Right renal pelvis (tissue), 4 donors: Measurements from ENCODE around the gene ASPDH. TPM values are rescaled to one million over a fixed set of nuclear protein-coding genes. Genes with fewer than 3 reads are reported as not detected.
A peak's percentile ranks its signal among the peaks of the same experiment; 100 is the strongest.

ENCODE experiments used
- DNase-seq, 4 donors: peaks; one replicate each; pipeline ENCODE4 v3.0.0-alpha.2; 2013; ENCODE audit warnings: low read depth in 4 of 4, low spot score in 3 of 4, missing footprints in 1 of 4
- polyA plus RNA-seq, 4 donors: library from polyadenylated mRNA; unstranded; fragments of 120-200 nt; gene quantifications; one replicate each; pipeline ENCODE4 v1.2.1, GENCODE V29; 2013; ENCODE audit not compliant: insufficient read length in 4 of 4

ASPDH gene
- polyA plus RNA-seq, 4 donors = 6.5 to 14.8 (median 11.0) TPM

DNA sequence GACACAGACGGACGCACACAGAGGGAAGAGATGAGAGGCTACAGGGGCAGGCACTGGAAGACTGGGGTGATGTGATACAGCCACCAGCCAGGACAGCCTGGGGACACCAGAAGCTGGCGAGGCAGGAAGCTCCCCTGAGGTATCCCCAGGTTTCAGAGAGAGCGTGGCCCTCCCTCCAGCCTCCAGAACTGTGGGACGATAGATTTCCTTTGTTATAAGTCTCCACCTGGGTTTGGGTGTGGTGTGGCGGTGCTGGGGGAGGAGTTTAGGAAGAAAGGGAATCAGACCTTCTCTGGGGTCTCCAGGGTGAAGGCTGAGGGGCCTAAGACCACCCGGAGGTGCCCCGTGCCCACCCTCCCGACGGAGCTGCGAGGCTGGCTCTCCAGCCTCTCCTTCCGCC, 2.7 kb upstream of the ASPDH start:
- no peak for DNase-seq

DNA sequence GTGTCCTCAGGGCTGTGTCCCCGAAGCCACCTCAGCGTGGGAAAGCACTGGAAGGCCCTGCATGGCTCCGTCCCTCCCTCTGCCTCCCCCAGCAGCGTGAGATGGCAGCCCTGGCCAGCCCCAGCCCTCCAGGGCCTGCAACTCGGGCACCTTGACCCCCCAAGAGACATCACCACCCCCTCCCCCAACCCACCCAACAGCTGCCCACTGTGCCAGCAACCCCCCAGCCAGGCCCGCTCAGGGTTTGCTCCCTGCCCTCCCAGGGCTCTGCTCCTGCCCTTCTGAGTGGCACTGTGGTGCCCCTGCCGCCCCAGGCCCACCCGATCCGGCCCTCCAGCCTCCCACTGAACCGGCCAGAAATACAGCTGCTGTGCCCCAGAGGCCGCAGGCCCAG, 1.5 kb upstream of the ASPDH start:
- no peak for DNase-seq

GRCh38 chr19:50514346-50515167, 844 bp upstream of the ASPDH start:
- no peak for DNase-seq

- DNase-seq = no peak
Measured at GRCh38 chr19:50512999-50513745, 541 bp downstream of the ASPDH start.

DNA sequence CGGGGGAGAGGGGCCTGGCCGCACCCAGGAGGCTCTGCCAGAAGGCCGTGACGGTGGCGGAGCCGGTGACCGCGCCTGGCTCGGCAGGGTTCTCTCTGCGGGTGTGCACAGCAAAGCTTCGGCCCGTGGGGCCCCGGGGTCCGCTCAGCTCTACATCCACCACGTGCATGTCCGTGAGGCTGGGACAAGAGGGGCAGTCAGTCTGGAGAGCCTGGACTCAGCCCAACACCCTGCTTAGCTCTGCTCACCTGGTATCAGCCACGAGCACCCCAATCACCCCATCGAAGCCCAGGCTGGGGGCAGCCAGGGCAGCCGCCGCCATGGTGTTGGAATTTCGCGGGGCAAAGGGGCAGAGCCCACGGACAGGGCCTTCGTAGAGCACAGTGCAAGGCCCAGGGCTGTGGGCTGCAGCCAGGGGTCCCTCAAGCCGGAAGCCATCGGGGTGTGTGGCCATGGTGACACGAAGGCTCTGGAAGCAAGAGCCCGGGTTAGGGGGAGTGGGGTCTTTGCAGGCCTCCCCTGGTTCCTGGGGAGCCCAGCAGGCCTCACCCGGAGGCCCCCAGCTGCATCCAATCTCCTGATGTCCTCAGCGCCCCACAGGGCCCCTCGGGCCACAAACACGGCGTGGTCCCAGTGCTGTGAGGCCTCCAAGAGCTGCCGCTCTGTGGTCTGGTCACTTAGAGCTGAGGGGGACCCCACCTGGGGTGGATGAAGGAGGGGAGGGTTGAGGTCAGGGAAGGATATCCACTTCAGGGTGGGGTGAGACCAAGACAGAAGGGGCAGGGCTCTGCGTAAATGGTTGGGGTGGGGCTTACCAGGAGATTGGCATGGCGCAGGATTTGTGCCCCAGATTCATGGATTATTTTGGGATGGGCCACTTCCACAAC, 1.4 kb downstream of the ASPDH start:
- no peak for DNase-seq

DNA sequence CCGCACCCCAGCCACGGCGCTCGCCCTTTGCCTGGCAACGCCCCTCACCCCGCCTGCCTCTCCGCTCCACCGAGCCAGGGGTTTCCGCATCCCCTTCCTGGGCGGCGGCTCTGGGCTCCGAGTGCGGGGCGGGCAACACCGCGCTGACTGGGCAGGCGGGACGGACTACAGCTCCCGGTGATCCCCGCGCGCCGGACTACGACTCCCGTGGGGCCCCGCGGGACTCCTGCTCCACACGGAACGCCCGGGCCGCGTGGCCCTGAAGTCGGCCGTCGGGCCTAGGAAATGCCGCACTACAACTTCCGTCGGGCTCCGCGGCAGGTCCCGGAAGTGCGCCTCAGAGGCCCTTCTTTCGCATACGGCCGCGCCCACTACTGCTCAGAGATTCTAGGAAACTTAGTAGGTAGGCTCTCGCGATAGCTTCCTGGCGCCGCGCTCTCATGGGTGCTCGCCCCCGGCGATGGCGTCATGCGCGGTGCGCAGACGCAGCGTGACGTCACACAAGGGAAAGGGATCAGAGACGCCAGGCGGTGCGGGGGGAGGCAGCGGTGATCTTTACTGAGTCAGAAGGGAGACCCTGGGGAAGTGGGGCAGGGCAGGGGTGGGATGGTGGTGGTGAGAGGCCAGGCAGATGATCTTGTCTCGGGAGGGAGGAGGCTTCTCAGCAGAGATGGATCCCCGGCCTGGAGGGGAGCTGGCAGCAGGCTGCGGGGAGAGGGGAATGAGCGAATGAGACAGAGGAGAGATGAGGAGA, 2.5 kb downstream of the ASPDH start, which contains the start of gene JOSD2:
JOSD2 (minus strand) TSS at position 123 of the 754 bp plus-strand sequence. CDS start 760 bp downstream, outside the sequence.
- DNase-seq = peak; percentile 97

DNA sequence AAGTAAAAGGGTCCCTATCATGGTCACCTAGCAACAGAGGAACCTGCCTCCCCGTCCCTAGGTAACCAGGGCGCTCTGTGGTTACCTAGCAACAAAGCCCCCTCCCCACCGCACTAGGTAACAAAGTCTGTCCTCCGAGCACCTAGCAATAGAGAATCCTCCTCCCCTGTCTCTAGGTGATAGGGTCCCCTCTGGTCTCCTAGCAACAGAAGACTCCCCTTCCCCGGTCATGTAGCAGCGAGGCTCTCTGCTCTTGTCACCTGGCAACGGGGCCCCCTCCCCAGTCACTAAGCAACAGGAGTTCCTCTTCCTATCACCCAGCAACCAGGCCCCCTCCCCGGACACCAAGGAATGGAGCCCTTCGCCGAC, 3.0 kb downstream of the ASPDH start:
- peak in 1 of 4 donors; percentile 34 for DNase-seq

DNA sequence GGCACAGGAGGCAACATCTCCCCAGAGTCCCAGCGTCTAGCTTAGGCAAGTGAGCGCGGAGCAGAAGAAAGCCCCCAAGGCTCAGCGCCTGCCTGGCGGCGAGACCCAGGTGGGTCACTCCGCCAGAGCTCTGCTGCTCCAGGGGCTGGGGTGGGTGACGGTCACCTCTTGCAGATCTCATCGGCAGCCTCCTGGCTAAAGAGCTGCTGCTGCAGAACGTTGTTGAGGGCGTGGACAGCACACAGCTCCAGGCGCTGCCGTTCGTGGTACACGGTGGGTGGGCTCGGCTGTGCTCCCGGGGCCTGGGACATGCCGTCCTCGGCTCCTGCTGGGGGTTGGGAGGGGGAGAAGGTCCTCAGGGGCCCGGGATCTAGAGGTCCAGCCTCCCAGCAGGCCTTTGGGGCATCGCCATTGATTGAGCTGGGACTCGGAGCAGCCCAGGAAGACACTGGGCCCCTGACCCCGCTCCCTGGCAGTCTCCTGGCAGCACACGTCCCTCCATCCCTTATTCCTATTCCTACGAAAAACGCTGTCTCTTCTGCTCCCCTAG, 3.5 kb downstream of the ASPDH start:
- no peak for DNase-seq

DNA sequence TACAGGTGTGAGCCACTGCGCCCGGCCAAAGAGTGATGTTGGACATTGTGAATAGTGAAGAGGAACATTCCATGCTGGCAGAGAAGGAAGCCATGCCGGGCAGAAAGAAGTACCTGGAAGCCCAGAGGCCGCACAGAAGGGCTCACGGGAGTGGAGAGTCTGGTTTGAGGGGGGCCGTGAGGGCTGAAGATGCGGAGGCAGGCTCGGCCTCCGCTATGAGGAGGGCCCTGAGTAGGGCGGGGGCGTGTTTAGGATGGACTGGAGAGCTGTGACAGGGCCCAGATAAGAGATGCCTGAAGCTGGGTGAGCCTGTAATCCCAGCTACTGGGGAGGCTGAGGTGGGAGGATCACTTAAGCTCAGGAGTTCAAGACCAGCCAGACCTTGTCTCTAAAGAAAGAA, 4.3 kb downstream of the ASPDH start:
- DNase-seq = no peak

- DNase-seq = no peak
Measured at GRCh38 chr19:50508843-50509190, 4.9 kb downstream of the ASPDH start.

DNA sequence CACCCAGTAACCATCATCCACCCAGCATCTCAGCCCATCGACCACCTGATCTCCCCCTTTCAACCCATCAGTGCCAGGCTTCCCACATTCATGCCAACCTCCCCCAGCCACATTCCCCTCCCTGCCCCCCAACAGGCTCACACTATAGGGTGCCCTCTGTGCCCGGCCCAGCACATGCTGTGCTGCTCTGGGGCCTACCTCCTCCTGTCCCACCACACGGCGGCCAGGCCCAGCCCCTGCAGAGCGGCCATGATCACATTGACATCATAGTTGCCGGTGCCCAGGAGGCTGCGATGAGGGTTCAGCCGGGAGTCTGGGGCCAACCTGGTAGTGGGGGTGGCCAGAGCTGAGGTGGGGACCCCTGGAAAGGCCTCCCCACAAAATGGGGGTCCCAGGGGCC, 6.3 kb downstream of the ASPDH start:
- no peak for DNase-seq

GRCh38 chr19:50506700-50507099, 7.0 kb downstream of the ASPDH start:
- no peak for DNase-seq

DNA sequence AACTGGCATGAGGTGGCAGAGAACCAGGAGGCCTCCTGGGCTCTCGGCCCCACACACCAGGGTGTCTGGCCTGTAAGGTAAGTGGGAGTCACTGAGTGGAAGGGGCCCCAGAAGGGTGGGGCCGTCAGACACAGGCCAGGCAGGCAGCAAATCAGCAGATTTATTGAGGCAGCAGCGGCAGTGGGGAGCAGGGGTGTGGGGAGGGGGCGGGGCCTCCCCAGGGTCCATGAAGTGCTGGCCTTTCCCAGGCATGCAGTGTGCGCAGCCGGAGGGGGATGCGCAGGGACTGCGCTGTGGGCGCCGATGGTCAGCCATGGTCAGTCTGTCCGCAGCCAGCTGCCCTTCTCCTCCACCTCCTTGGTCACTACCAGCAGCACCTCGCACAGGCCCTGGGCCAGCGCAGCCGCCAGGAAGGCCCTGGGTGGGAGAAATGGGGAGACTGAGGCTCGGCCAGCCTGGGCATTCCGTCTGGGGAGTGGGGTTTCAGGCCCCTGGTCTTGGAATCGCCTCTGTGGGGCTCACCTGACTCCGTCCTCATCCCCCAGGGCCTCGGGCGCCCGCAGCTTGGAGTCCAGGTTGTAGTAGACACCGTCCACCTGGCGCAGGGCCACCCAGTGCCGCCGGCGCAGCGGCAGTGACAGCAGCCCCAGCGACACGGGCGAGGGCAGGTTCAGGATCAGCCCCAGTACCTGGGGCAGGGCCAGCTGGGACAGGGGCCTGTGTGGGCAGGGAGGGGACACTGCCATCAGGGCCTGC, 7.7 kb downstream of the ASPDH start:
- DNase-seq = no peak

DNA sequence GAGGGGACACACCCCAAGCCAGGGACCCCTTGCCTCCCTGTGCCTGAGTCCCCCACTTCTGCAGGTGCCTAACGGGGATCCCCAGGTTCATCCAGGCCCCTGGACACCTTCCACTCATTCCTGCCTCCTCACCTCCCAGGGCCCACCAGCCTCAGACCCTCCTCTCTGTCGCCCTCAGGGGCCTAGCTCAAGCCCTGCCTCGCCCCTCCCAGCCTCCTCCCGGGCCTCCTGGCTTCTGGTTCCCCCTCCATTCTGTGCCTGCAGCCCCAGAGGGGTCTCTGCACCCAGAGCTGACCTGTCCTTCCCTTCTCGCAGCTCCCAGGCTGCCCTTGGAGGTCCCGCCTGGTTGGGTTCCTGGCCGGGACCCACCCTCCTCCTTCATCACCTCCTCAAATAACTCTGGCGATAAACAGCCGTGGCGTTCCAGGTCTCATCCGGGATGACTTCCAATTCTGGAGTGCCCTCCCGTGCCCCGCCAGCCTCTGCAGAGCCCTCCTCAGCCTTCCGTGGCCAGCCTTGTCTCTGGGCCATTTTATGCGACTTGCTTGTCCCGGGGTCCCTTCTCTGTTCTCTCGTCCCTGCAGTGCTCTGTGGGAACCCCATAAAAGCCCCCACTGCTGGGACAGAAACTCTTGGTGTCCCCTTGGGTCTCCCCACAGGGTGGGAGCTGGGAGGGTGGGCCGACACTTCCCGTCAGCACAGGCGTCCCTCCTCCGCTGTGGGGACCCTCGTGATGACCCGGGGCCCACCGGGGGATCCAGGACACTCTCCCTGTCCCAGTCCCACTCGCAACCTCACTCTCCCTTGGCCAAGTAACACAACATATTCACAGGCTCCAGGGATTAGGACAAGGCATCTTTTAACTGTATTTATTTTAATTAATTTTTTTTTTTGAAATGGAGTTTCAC, 11.9 kb downstream of the ASPDH start:
- no peak for DNase-seq

- DNase-seq = no peak
Measured at GRCh38 chr19:50501186-50501567, 12.5 kb downstream of the ASPDH start.

GRCh38 chr19:50500753-50501151, 13.0 kb downstream of the ASPDH start:
- DNase-seq = no peak

GRCh38 chr19:50500060-50500752, 13.5 kb downstream of the ASPDH start:
- no peak for DNase-seq
